Endothelial cell of umbilical vein (primary cell): Measurements from ENCODE around the gene DHRS4. TPM values are rescaled to one million over a fixed set of nuclear protein-coding genes. Genes with fewer than 3 reads are reported as not detected.

Experiments
- BruUV-seq: library from RNA; stranded (reverse); fragments of 400-500 nt; replicated peaks from 2 replicates; lab custom pipeline; 2021; lab: Mats Ljungman, UMichigan
- CTCF ChIA-PET: fragments of 300-600, 350-600 bp; sonication (Branson Sonifier 250); formaldehyde crosslinking; loops from one replicate; lab custom pipeline; 2021; ENCODE audit warnings: antibody characterized with exemption, inconsistent platforms; lab: Charles Lee
- POLR2A ChIA-PET: fragments of 300-600, 350-600 bp; sonication (Branson Sonifier 250); formaldehyde crosslinking; loops from one replicate; lab custom pipeline; 2021; ENCODE audit warnings: antibody characterized with exemption, inconsistent platforms; lab: Charles Lee
- DNase-seq: peaks from one replicate; pipeline ENCODE4 v3.0.0-alpha.2; 2011; ENCODE audit warnings: low read depth, low spot score
- FAIRE-seq: peaks from 2 replicates; lab custom pipeline; 2011; peaks lifted over from hg19 to GRCh38; lab: Jason Lieb, UNC
- H2AFZ ChIP-seq: 2 replicates; pipeline ENCODE4 v1.6.0; 2012; ENCODE audit warnings: low read depth, low read length, control low read depth, inconsistent platforms
- H3K27ac ChIP-seq: 2 replicates; pipeline ENCODE4 v1.5.1; 2011; ENCODE audit warnings: low read depth, mild to moderate bottlenecking, control low read depth, low read length, moderate library complexity; ENCODE audit not compliant: insufficient read depth
- H3K27me3 ChIP-seq, 2 experiments: 2 replicates each; pipeline versions ENCODE4 v1.6.0 to v1.6.1; 2011; ENCODE audit warnings: low read length in 2 of 2, mixed read lengths in 1 of 2; ENCODE audit not compliant: control insufficient read depth in 2 of 2, insufficient read depth in 2 of 2
- H3K36me3 ChIP-seq, 2 experiments: 2 replicates in 1 of 2; 3 replicates in 1 of 2; pipeline ENCODE4 v1.5.1; 2011; ENCODE audit warnings: low read length in 2 of 2, mild to moderate bottlenecking in 1 of 2, moderate library complexity in 1 of 2; ENCODE audit not compliant: control insufficient read depth in 2 of 2, insufficient read depth in 2 of 2; ENCODE audit errors: extremely low read depth in 1 of 2
- H3K4me1 ChIP-seq: 3 replicates; pipeline ENCODE4 v1.5.1; 2011; ENCODE audit warnings: mild to moderate bottlenecking, low read length; ENCODE audit not compliant: control insufficient read depth, insufficient read depth; ENCODE audit errors: extremely low read depth
- H3K4me2 ChIP-seq: 2 replicates; pipeline ENCODE4 v1.6.1; 2011; ENCODE audit warnings: low read length, control low read depth, mixed read lengths; ENCODE audit not compliant: insufficient read depth
- H3K4me3 ChIP-seq, 3 experiments: fragments of 200-600 bp in 1 of 3; sonication (generic), shearing (Covaris generic) in 1 of 3; replicated peaks in 1 of 3; 2 replicates each; pipeline ENCODE4 v1.5.1; 2011 to 2016; ENCODE audit warnings: control low read depth in 3 of 3, low read length in 3 of 3, mild to moderate bottlenecking in 2 of 3, inconsistent platforms in 1 of 3, low read depth in 1 of 3, moderate library complexity in 1 of 3; ENCODE audit not compliant: insufficient read depth in 1 of 3
- H3K79me2 ChIP-seq: 2 replicates; pipeline ENCODE4 v1.6.0; 2012; ENCODE audit warnings: low read length, inconsistent platforms; ENCODE audit not compliant: control insufficient read depth, insufficient read depth
- H3K9ac ChIP-seq: replicated peaks from 2 replicates; pipeline ENCODE3; 2011; ENCODE audit warnings: low read length, control low read depth; ENCODE audit not compliant: insufficient read depth; ENCODE audit errors: extremely low read depth
- H3K9me1 ChIP-seq: replicated peaks from 3 replicates; pipeline ENCODE4 v1.6.0; 2011; ENCODE audit warnings: mild to moderate bottlenecking, low read length; ENCODE audit not compliant: control insufficient read depth, insufficient read depth; ENCODE audit errors: extremely low read depth
- H3K9me3 ChIP-seq: replicated peaks from 2 replicates; pipeline ENCODE4 v1.5.1; 2012; ENCODE audit warnings: low read length, inconsistent platforms; ENCODE audit not compliant: control insufficient read depth, insufficient read depth
- H4K20me1 ChIP-seq: replicated peaks from 2 replicates; pipeline ENCODE3; 2011; ENCODE audit warnings: mild to moderate bottlenecking, low read length; ENCODE audit not compliant: control insufficient read depth, insufficient read depth; ENCODE audit errors: extremely low read depth
- EZH2 ChIP-seq: IDR thresholded peaks from 2 replicates; pipeline ENCODE4 v1.6.1; 2012; ENCODE audit warnings: borderline replicate concordance, low read depth, mild to moderate bottlenecking, moderate library complexity, low read length, inconsistent platforms; ENCODE audit not compliant: severe bottlenecking
- FOS ChIP-seq: IDR thresholded peaks from 2 replicates; pipeline ENCODE4 v1.6.1; 2011; ENCODE audit warnings: mild to moderate bottlenecking, low read length, moderate library complexity, borderline replicate concordance; ENCODE audit not compliant: insufficient read depth
- GATA2 ChIP-seq: IDR thresholded peaks from 2 replicates; pipeline ENCODE4 v1.7.0; 2011; ENCODE audit warnings: low read depth, mild to moderate bottlenecking, moderate library complexity, mixed read lengths, low read length; ENCODE audit not compliant: insufficient read length, insufficient read depth
- JUN ChIP-seq: IDR thresholded peaks from 2 replicates; pipeline ENCODE4 v1.6.1; 2011; ENCODE audit warnings: borderline replicate concordance, low read depth; ENCODE audit not compliant: insufficient read length, insufficient read depth
- MAX ChIP-seq: IDR thresholded peaks from 2 replicates; pipeline ENCODE4 v1.6.1; 2011; ENCODE audit not compliant: insufficient read depth, insufficient read length
- MYC ChIP-seq: IDR thresholded peaks from one replicate; pipeline ENCODE4 v1.6.1; 2011; ENCODE audit warnings: mild to moderate bottlenecking, low read depth, low read length
- POLR2A ChIP-seq: IDR thresholded peaks from 2 replicates; pipeline ENCODE4 v1.6.1; 2012; ENCODE audit warnings: low read depth, mild to moderate bottlenecking, control low read depth, low read length
- POLR2AphosphoS5 ChIP-seq: IDR thresholded peaks from 2 replicates; pipeline ENCODE4 v1.6.1; 2012; ENCODE audit warnings: low read depth, mild to moderate bottlenecking, control low read depth, low read length, moderate library complexity; ENCODE audit not compliant: insufficient read depth
- dilution Hi-C: fragments of 300-500 bp; cut with MboI; formaldehyde crosslinking; loops from one replicate; pipeline ENCODE4 v1.15.0; 2019; ENCODE audit warnings: low sequenced_read_pairs; ENCODE audit not compliant: extremely low pct_ligation_motif_present
- intact Hi-C: fragments of 100-400 bp; cut with micrococcal nuclease; formaldehyde crosslinking; loops from one replicate; pipeline ENCODE4 v1.10.0; 2022
- polyA plus RNA-seq, 4 experiments: library from polyadenylated mRNA; depleted of rRNA in 3 of 4; stranded (reverse) in 3 of 4; unstranded in 1 of 4; fragments of >200 nt; gene quantifications; 2 replicates each; pipeline versions ENCODE4 v1.2.1 to v1.2.3, GENCODE V29; 2011 to 2012; ENCODE audit warnings: missing spikeins in 1 of 4
- total RNA-seq: library from RNA; stranded (reverse); gene quantifications from 2 replicates; pipeline ENCODE4 v1.2.3, GENCODE V29; 2021
- TF ChIP-seq, protein P1 (sequence below), 2 donors: IDR thresholded peaks; 1 replicate in 1 of 2; 2 replicates in 1 of 2; pipeline ENCODE4 v1.5.1; 2011; ENCODE audit warnings: low read length in 2 of 2, mild to moderate bottlenecking in 2 of 2, moderate library complexity in 2 of 2, control low read depth in 1 of 2, inconsistent platforms in 1 of 2, low read depth in 1 of 2; ENCODE audit not compliant: insufficient read depth in 1 of 2; ENCODE audit errors: extremely low read depth in 1 of 2

Gene DHRS4
- total and polyA plus RNA-seq, 2 donors (not counting 3 experiments of a cell fraction or from before 2014, with no cell fraction given): 19.2 to 32.0 TPM

GRCh38 chr14:23933108-23933741 is 20.3 kb upstream of the DHRS4 start:
- BruUV-seq: no TSS peak
- ChIA-PET POLR2A (no interaction called here), CTCF (interaction anchor here (1.0 to 5.4 kb wide), 6 partner anchors 18 to 301 kb away, joined by 3 to 60 read pairs (median 4); no protein-coding TSS in a partner anchor)
- H2AFZ ChIP-seq: no peak overlapping the region
- no peak overlapping the region for H3K4me3 ChIP-seq
- DNase-seq (no peak), FAIRE-seq (no peak)
- H4K20me1 ChIP-seq: no peaks in the 10 kb centered on the region
- no peaks in the 10 kb centered on the region for H3K79me2 ChIP-seq
- H3K27ac ChIP-seq: no peak overlapping the region
- H3K4me2 ChIP-seq: no peak overlapping the region
- H3K36me3 ChIP-seq: no peaks in the 10 kb centered on the region
- no peak overlapping the region for H3K9ac ChIP-seq
- H3K4me1 ChIP-seq: no peaks in the 10 kb centered on the region
- dilution Hi-C loops: no loop called here
- no peaks in the 10 kb centered on the region for H3K27me3 ChIP-seq
- no peaks in the 10 kb centered on the region for H3K9me1 ChIP-seq
- H3K9me3 ChIP-seq: no peaks in the 10 kb centered on the region
- TF ChIP-seq, protein P1, sequence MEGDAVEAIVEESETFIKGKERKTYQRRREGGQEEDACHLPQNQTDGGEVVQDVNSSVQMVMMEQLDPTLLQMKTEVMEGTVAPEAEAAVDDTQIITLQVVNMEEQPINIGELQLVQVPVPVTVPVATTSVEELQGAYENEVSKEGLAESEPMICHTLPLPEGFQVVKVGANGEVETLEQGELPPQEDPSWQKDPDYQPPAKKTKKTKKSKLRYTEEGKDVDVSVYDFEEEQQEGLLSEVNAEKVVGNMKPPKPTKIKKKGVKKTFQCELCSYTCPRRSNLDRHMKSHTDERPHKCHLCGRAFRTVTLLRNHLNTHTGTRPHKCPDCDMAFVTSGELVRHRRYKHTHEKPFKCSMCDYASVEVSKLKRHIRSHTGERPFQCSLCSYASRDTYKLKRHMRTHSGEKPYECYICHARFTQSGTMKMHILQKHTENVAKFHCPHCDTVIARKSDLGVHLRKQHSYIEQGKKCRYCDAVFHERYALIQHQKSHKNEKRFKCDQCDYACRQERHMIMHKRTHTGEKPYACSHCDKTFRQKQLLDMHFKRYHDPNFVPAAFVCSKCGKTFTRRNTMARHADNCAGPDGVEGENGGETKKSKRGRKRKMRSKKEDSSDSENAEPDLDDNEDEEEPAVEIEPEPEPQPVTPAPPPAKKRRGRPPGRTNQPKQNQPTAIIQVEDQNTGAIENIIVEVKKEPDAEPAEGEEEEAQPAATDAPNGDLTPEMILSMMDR (IDR thresholded peaks at IDR 0.05; ENCODE audit: extremely low read depth in 1 of 2, insufficient read depth in 1 of 2, low read depth in 1 of 2, low read length in 2 of 2): no peak
- no peak for TF ChIP-seq GATA2
- no peak for TF ChIP-seq MAX
- TF ChIP-seq JUN: no peak
- TF ChIP-seq MYC: no peak
- TF ChIP-seq EZH2: no peak
- no peak for TF ChIP-seq POLR2AphosphoS5
- TF ChIP-seq POLR2A: no peak
- TF ChIP-seq FOS: no peak
- intact Hi-C loops: no loop called here
